HG02938 (cell line): ENCODE measurements around the gene PYY.
"Not testable (repeated sequence)": the region's sequence is repeated elsewhere in the genome, so short reads cannot be mapped to it uniquely, and the experiment has no call there.

Experiments
- ATAC-seq: cut with Tn5 transposase; IDR thresholded peaks from one replicate; pipeline ENCODE4 v1.9.1; 2021; ENCODE audit warnings: mild to moderate bottlenecking, moderate library complexity; ENCODE audit not compliant: unreplicated experiment

Gene PYY

GRCh38 chr17:43949781-43950180 is 4.0 kb downstream of the PYY start:
- no peak for ATAC-seq

GRCh38 chr17:43946781-43947180 is 7.0 kb downstream of the PYY start:
- ATAC-seq = no peak

- ATAC-seq = no peak
Measured at GRCh38 chr17:43945074-43945829, 8.5 kb downstream of the PYY start.

- ATAC-seq = no peak
Measured at GRCh38 chr17:43942051-43942685, 11.6 kb downstream of the PYY start, which contains the start of gene PPY. PPY (minus strand) TSS chr17:43942476; CDS start chr17:43941654, 822 bp downstream.

- no peak for ATAC-seq
Measured at GRCh38 chr17:43940630-43941029, 13.1 kb downstream of the PYY start.

- no peak for ATAC-seq
Measured at GRCh38 chr17:43939886-43940285, 13.9 kb downstream of the PYY start.

- not testable (repeated sequence) for ATAC-seq
Measured at GRCh38 chr17:43939452-43939851, 14.3 kb downstream of the PYY start.

- no peak for ATAC-seq
Measured at GRCh38 chr17:43938838-43939182, 14.9 kb downstream of the PYY start.

GRCh38 chr17:43936434-43936833 is 17.3 kb downstream of the PYY start:
- ATAC-seq = no peak

- no peak for ATAC-seq
Measured at GRCh38 chr17:43935926-43936261, 17.8 kb downstream of the PYY start.

- ATAC-seq = no peak
Measured at GRCh38 chr17:43935204-43935925, 18.4 kb downstream of the PYY start.

- ATAC-seq = no peak
Measured at GRCh38 chr17:43932923-43933322, 20.8 kb downstream of the PYY start.

- no peak for ATAC-seq
Measured at GRCh38 chr17:43932357-43932756, 21.4 kb downstream of the PYY start.

GRCh38 chr17:43931062-43931571 is 22.6 kb downstream of the PYY start:
- ATAC-seq = no peak

GRCh38 chr17:43928609-43929008 is 25.1 kb downstream of the PYY start:
- no peak for ATAC-seq

- not testable (repeated sequence) for ATAC-seq
Measured at GRCh38 chr17:43927929-43928328, 25.8 kb downstream of the PYY start.

- ATAC-seq = no peak
Measured at GRCh38 chr17:43927060-43927864, 26.5 kb downstream of the PYY start.

- no peak for ATAC-seq
Measured at GRCh38 chr17:43924558-43924957, 29.2 kb downstream of the PYY start.

GRCh38 chr17:43920500-43921095 is 33.1 kb downstream of the PYY start:
- no peak for ATAC-seq

GRCh38 chr17:43918026-43918389 is 35.7 kb downstream of the PYY start:
- no peak for ATAC-seq
